NK-92 (cell line): ENCODE data around the gene ARFRP1.
"Not testable (repeated sequence)": the region's sequence is repeated elsewhere in the genome, so short reads cannot be mapped to it uniquely, and the experiment has no call there.

ENCODE experiments used
- DNase-seq: peaks from one replicate; lab custom pipeline; 2025; ENCODE audit not compliant: unreplicated experiment; lab: John Stamatoyannopoulos, UW

ARFRP1 gene

GRCh38 chr20:63678667-63679465 is 28.9 kb downstream of the ARFRP1 start:
- DNase-seq = no peak

DNA sequence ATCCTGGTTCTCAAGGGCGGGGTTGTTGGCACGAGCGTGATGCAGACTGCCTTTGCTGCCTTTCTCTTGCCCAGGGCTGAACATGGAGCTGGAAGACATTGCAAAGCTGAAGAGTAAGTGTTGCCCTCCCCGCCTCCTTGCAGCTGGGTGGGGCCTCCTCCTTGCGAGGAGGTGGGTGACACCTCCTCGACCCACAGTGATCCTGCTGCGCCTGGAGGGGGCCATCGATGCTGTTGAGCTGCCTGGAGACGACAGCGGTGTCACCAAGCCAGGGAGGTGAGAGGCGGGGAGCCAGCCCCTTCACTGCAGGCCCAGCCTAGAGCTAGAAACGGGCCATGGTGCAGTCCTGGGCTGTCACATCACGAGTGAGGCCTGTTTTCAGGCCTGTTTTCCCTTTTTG is 29.7 kb downstream of the ARFRP1 start:
- DNase-seq = no peak

GRCh38 chr20:63675681-63676368 is 32.0 kb downstream of the ARFRP1 start:
- DNase-seq = no peak

DNA sequence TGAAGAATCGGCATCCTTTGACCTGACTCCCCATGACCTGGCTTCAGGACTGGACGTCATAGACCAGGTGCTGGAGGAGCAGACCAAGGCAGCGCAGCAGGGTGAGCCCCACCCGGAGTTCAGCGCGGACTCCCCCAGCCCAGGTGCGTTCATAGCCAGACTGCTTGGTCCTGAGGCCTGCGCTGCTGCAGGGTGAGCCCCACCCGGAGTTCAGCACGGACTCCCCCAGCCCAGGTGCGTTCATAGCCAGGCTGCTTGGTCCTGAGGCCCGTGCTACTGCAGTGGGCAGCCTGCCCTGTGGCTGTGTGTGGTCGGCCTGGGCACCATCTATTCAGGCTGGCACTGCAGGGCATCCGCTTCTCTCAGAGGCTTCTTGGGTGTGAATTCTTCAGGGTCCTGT is 33.8 kb downstream of the ARFRP1 start:
- no peak for DNase-seq

GRCh38 chr20:63672666-63673065 is 35.1 kb downstream of the ARFRP1 start:
- no peak for DNase-seq

GRCh38 chr20:63671695-63672094 is 36.1 kb downstream of the ARFRP1 start:
- DNase-seq = not testable (repeated sequence)

- DNase-seq = no peak
Measured at GRCh38 chr20:63668351-63668750, 39.4 kb downstream of the ARFRP1 start.

GRCh38 chr20:63667858-63668257 is 39.9 kb downstream of the ARFRP1 start:
- no peak for DNase-seq

DNA sequence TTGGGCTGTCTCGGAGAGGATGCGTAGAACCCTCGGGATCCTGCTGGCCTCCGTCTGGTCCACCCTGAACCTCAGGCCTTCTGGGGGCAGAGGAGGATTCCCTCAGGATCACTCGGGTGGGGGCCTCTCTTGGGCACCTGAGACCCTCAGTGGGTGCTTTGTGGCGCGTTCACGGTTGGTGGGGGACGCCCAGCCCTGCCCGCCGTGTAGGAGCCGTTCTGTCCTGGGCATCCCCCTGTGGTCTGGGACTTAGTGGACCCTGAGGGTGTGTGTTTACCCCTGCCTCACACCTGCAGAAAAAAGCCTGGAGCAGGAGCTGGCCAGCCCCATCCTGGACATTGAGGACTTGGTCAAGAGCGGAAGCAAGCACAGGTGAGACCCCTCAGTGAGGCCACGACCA is 42.1 kb downstream of the ARFRP1 start:
- no peak for DNase-seq

- no peak for DNase-seq
Measured at GRCh38 chr20:63664861-63665594, 42.7 kb downstream of the ARFRP1 start.

- no peak for DNase-seq
Measured at GRCh38 chr20:63664143-63664851, 43.5 kb downstream of the ARFRP1 start.

- DNase-seq = no peak
Measured at GRCh38 chr20:63663332-63664066, 44.3 kb downstream of the ARFRP1 start.

DNA sequence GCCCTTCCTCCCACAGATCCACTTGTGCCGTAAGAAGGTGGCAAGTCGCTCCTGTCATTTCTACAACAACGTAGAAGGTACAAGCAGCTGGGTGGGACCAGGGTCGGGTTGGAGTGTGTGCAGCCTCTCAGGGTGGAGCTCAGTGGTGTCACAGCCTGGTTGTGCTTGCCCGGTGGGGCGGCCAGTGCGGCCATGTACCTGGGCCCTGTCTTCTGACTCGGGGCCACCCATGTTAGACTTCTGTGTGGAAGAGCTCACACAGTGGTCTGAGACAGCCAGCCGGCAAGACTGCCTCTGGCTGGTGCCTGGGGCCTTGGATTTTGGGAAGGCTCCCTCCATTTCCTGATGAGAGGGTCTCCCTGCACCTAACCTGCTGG is 45.0 kb downstream of the ARFRP1 start:
- DNase-seq = no peak

DNA sequence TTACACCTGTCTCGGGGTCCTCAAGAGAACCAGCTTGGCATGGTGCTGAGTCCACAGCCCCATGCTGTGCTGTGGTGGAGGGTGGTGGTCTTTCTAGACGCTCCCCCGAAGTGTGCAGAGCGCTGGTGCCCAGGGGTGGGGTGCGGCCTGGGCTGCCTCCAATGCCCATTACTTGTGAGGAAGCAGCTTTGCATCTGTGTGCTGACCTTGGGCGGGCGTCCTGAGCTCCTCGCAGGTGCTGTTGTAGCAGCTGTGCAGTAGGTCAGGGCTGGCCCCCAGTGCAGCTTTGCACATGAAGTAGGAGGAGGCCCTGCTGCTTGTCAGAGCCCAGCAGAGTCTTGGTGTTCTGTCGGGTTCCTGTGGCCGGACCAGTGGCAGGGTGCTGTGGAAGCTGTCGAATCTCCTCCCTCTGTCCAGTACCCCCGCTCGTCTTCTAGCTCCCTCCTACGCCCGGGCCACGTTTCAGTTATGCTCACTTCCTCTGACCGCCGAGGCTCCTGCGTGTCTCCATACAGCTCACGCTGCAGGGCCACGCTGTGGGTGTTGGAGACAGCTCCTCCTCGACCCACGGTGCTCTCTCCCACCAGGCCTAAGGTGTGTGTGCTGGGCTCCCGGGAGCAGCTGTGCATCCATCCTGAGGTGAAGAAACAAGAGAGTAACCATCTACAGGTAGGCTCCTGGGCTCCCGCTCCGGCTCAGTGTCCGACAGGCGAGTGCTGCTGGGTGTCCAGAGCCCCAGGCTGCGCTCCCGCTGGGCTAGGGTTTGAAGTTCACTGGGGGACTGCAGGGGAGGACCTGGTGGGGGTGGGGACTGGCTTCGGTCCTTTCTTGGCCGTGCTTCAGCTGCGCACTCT is 45.6 kb downstream of the ARFRP1 start:
- no peak for DNase-seq

- no peak for DNase-seq
Measured at GRCh38 chr20:63661108-63661507, 46.7 kb downstream of the ARFRP1 start.

- no peak for DNase-seq
Measured at GRCh38 chr20:63660622-63661021, 47.2 kb downstream of the ARFRP1 start.

GRCh38 chr20:63660174-63660573 is 47.6 kb downstream of the ARFRP1 start:
- not testable (repeated sequence) for DNase-seq

GRCh38 chr20:63659370-63659769 is 48.4 kb downstream of the ARFRP1 start:
- no peak for DNase-seq

GRCh38 chr20:63658749-63659187 is 49.0 kb downstream of the ARFRP1 start:
- DNase-seq = no peak
